ENCODE data around the gene PLAU. TPM values are rescaled to one million over a fixed set of nuclear protein-coding genes. Genes with fewer than 3 reads are reported as not detected.

PLAU gene
- total and polyA plus RNA-seq, 3 donors from 2014 or later: 0.87 to 13.6 (median 1.7) TPM

DNA sequence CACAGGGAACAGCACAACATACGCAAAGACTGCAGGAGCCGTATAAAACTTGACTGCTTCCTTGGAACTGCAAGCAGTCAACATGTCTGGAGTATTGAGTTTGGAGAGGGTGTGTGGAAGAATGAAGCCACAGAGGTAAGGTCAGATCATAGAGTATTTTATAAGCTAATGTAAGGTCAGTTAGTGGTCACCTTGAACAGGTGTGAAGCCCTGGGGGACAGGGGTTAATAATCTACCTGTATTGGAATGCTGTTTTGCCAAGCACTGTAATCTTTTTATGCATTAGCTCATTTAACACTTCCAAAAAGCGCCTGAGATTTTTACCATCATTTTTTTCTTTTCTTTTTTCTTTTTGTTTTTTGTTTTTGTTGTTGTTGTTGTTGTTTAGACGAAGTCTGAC lies 23.1 kb downstream of the PLAU start:
- H3K4me1 ChIP-seq: no peaks in the 10 kb centered on the region
- H3K9me3 ChIP-seq: no peaks in the 10 kb centered on the region
- TF ChIP-seq, protein P1, sequence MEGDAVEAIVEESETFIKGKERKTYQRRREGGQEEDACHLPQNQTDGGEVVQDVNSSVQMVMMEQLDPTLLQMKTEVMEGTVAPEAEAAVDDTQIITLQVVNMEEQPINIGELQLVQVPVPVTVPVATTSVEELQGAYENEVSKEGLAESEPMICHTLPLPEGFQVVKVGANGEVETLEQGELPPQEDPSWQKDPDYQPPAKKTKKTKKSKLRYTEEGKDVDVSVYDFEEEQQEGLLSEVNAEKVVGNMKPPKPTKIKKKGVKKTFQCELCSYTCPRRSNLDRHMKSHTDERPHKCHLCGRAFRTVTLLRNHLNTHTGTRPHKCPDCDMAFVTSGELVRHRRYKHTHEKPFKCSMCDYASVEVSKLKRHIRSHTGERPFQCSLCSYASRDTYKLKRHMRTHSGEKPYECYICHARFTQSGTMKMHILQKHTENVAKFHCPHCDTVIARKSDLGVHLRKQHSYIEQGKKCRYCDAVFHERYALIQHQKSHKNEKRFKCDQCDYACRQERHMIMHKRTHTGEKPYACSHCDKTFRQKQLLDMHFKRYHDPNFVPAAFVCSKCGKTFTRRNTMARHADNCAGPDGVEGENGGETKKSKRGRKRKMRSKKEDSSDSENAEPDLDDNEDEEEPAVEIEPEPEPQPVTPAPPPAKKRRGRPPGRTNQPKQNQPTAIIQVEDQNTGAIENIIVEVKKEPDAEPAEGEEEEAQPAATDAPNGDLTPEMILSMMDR (IDR thresholded peaks at IDR 0.05): no peak
- no peak for TF ChIP-seq POLR2A (IDR thresholded peaks at IDR 0.05)
- WGBS, 2 donors: 93 to 97% methylated on average over 4 of the region's 4 CpGs
- no peak for DNase-seq
- no peaks in the 10 kb centered on the region for H3K36me3 ChIP-seq (ENCODE audit: low read depth, missing control alignments)
- no peak overlapping the region for H3K27ac ChIP-seq
- no peaks in the 10 kb centered on the region for H3K27me3 ChIP-seq
- intact Hi-C loops (cut with DNase I; ENCODE audit: low total_unique reads): loop anchor here (10.0 kb wide), 1 partner anchor 49 kb away; no protein-coding TSS in a partner anchor
- no peak overlapping the region for H3K4me3 ChIP-seq

DNA sequence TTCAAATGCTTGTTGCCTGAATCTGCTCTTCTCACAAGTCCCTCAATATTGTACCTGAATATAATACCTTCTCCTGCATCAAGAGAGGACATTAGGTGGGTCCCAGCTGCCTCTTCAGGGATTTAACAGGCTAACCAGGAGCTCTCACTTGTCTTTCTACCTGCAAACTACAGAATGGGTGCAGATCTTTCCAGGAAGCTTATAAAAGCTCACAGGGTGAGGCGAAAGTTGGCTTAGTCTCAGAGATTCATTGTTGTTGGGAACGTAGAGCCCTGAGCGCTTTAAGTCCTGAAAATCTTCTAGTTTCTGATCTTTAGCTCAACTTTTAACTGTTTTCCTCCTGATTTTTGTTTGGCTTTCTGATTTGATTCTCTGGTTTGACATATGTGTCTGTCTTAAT lies 25.0 kb downstream of the PLAU start:
- Histone ChIP-seq H3K27ac (no peak overlapping the region), H3K27me3 (no peaks in the 10 kb centered on the region), H3K36me3 (ENCODE audit: low read depth, missing control alignments) (no peaks in the 10 kb centered on the region), H3K9me3 (no peaks in the 10 kb centered on the region), H3K4me3 (no peak overlapping the region), H3K4me1 (peaks cover 5% of the 10 kb centered on the region)
- intact Hi-C loops (cut with DNase I; ENCODE audit: low total_unique reads): loop anchor here (10.0 kb wide), 1 partner anchor 51 kb away; no protein-coding TSS in a partner anchor
- TF ChIP-seq, protein P1 (IDR thresholded peaks at IDR 0.05): no peak
- no peak for TF ChIP-seq POLR2A (IDR thresholded peaks at IDR 0.05)
- DNase-seq: no peak
- WGBS, 2 donors: 48 to 69% methylated on average over 3 of the region's 3 CpGs

GRCh38 chr10:73937333-73938043 lies 26.6 kb downstream of the PLAU start:
- no peak for DNase-seq
- H3K36me3 ChIP-seq (ENCODE audit: low read depth, missing control alignments): no peaks in the 10 kb centered on the region
- H3K27me3 ChIP-seq: no peaks in the 10 kb centered on the region
- no peaks in the 10 kb centered on the region for H3K9me3 ChIP-seq
- intact Hi-C loops (cut with DNase I; ENCODE audit: low total_unique reads): loop anchor here (10.0 kb wide), 1 partner anchor 53 kb away; no protein-coding TSS in a partner anchor
- peaks cover 10% of the 10 kb centered on the region for H3K4me1 ChIP-seq
- TF ChIP-seq POLR2A (IDR thresholded peaks at IDR 0.05): no peak
- TF ChIP-seq, protein P1 (IDR thresholded peaks at IDR 0.05): no peak
- no peak overlapping the region for H3K4me3 ChIP-seq
- WGBS, 2 donors: 74 to 75% methylated on average over 5 of the region's 5 CpGs
- H3K27ac ChIP-seq: no peak overlapping the region

GRCh38 chr10:73940634-73941221 lies 29.8 kb downstream of the PLAU start:
- no peaks in the 10 kb centered on the region for H3K27me3 ChIP-seq
- H3K36me3 ChIP-seq (ENCODE audit: low read depth, missing control alignments): no peaks in the 10 kb centered on the region
- DNase-seq: peak; percentile 92
- intact Hi-C loops (cut with DNase I; ENCODE audit: low total_unique reads): no loop called here
- peak overlapping the region; percentile 34 to 45 for H3K4me3 ChIP-seq
- no peaks in the 10 kb centered on the region for H3K9me3 ChIP-seq
- H3K4me1 ChIP-seq: peaks cover 10% of the 10 kb centered on the region
- 3 to 4% methylated on average over 19 to 27 of the region's 28 CpGs for WGBS, 2 donors
- peak overlapping the region; percentile 72 to 78 for H3K27ac ChIP-seq
- no peak for TF ChIP-seq POLR2A (IDR thresholded peaks at IDR 0.05)
- TF ChIP-seq, protein P1 (IDR thresholded peaks at IDR 0.05): peak; percentile 80 to 86 (median 83)

All from testis (tissue), 3 donors.